MV-4-11 (cell line): Measurements from ENCODE around the gene CAMLG.
A peak's percentile ranks its signal among the peaks of the same experiment; 100 is the strongest.
"Not testable (repeated sequence)": the region's sequence is repeated elsewhere in the genome, so short reads cannot be mapped to it uniquely, and the experiment has no call there.

Experiments used
- DNase-seq: peaks from one replicate; lab custom pipeline; 2025; lab: John Stamatoyannopoulos, UW

Gene CAMLG

GRCh38 chr5:134738133-134738962 is at the start of gene CAMLG:
Gene CAMLG, plus strand, starts transcription at chr5:134738548. Its CDS starts 73 bp downstream, at chr5:134738621.
- DNase-seq: peak; percentile 96

GRCh38 chr5:134690144-134690543 is 48.2 kb upstream of the CAMLG start:
- not testable (repeated sequence) for DNase-seq

GRCh38 chr5:134692722-134693121 is 45.6 kb upstream of the CAMLG start:
- DNase-seq: no peak

GRCh38 chr5:134708301-134708700 is 30.0 kb upstream of the CAMLG start:
- DNase-seq: no peak

GRCh38 chr5:134714120-134714519 is 24.2 kb upstream of the CAMLG start:
- no peak for DNase-seq

- no peak for DNase-seq
These were observed 23.8 kb upstream of the CAMLG start for GRCh38 chr5:134714541-134714940.

- not testable (repeated sequence) for DNase-seq
These were observed 22.9 kb upstream of the CAMLG start for GRCh38 chr5:134715466-134715865.

- no peak for DNase-seq
These were observed 13.5 kb upstream of the CAMLG start for GRCh38 chr5:134724872-134725271.

GRCh38 chr5:134732819-134733218 is 5.5 kb upstream of the CAMLG start:
- DNase-seq: peak; percentile 50

- no peak for DNase-seq
These were observed 3.1 kb upstream of the CAMLG start for GRCh38 chr5:134735243-134735642.

GRCh38 chr5:134736173-134736812 is 2.1 kb upstream of the CAMLG start:
- DNase-seq: no peak

- peak; percentile 44 for DNase-seq
These were observed 764 bp downstream of the CAMLG start for GRCh38 chr5:134738963-134739661.

GRCh38 chr5:134741052-134741451 is 2.7 kb downstream of the CAMLG start:
- DNase-seq: no peak

- no peak for DNase-seq
These were observed 3.8 kb downstream of the CAMLG start for GRCh38 chr5:134742134-134742533.

- DNase-seq: no peak
These were observed 11.1 kb downstream of the CAMLG start for GRCh38 chr5:134749415-134749814.

GRCh38 chr5:134758176-134758503 is 19.8 kb downstream of the CAMLG start:
- DNase-seq: no peak

GRCh38 chr5:134758504-134759341 is 20.4 kb downstream of the CAMLG start, which contains the start of gene DDX46:
Gene DDX46, plus strand, starts transcription at chr5:134758779. Its CDS starts 160 bp downstream, at chr5:134758939.
- peak; percentile 91 for DNase-seq

GRCh38 chr5:134767528-134768291 is 29.4 kb downstream of the CAMLG start:
- not testable (repeated sequence) for DNase-seq

GRCh38 chr5:134769206-134769605 is 30.9 kb downstream of the CAMLG start:
- DNase-seq: peak; percentile 3

- peak; percentile 25 for DNase-seq
These were observed 34.2 kb downstream of the CAMLG start for GRCh38 chr5:134772461-134773125.
